Measurements from ENCODE around the gene UNC93B1. TPM values are rescaled to one million over a fixed set of nuclear protein-coding genes. Genes with fewer than 3 reads are reported as not detected.
"Not testable (repeated sequence)": the region's sequence is repeated elsewhere in the genome, so short reads cannot be mapped to it uniquely, and the experiment has no call there.

UNC93B1 gene
- total RNA-seq, 1 experiment from 2014 or later = 23.3 TPM

DNA sequence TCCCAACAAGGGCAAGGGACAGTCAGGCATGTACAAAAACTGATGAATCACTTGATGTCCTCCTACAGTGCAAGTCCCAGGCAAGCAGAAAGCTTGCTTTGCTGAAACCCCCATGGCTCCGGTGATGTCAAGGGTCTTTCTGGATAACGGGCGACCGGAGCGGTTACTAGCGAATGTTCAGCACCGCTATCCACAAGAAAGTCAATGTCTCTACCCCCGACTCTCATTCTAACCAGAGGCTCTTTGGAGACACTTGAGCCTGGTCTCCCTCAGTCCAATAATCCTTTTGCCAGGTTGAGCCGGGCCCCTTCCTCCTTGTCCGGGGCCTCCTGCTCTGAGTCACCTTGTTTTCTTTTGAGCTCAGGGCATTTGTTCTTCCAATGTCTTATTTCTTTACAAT is 22.7 kb downstream of the UNC93B1 start:
- H3K14ac ChIP-seq (ENCODE audit: insufficient read depth, low read length); H3K4ac ChIP-seq (ENCODE audit: low read depth, low read length); H2AFZ ChIP-seq (ENCODE audit: low read length); H2BK120ac ChIP-seq (ENCODE audit: low read depth, low read length, poor library complexity, severe bottlenecking); H4K91ac ChIP-seq (ENCODE audit: insufficient read length, low read depth, low read length); H4K8ac ChIP-seq (replicated peaks; ENCODE audit: insufficient read length, low read depth, low read length); H3K9me3 Mint-ChIP-seq; H3K56ac ChIP-seq (ENCODE audit: insufficient read length, low read depth, low read length); H4K5ac ChIP-seq (ENCODE audit: insufficient read length, low read depth, low read length); H3K18ac ChIP-seq (ENCODE audit: insufficient read length, low read depth, low read length); H3T11ph ChIP-seq (ENCODE audit: low read length); H2AK5ac ChIP-seq (ENCODE audit: insufficient read length, low read length); H2BK20ac ChIP-seq (ENCODE audit: low read depth, low read length, poor library complexity, severe bottlenecking); H3K4me3 Mint-ChIP-seq; H3K4me2 ChIP-seq (ENCODE audit: insufficient read depth, insufficient read length, low read length); H3K36me3 Mint-ChIP-seq (ENCODE audit: insufficient read depth in 1 of 3, low read depth in 3 of 3); H4K20me1 ChIP-seq (ENCODE audit: control insufficient read depth, insufficient read depth, insufficient read length); H3K23me2 ChIP-seq (ENCODE audit: insufficient read length, low read depth, low read length, poor library complexity, severe bottlenecking); H3K23ac ChIP-seq (ENCODE audit: insufficient read length, low read depth, low read length); DNase-seq; H3K9ac ChIP-seq (ENCODE audit: extremely low read depth, insufficient read length, low read length); H2BK12ac ChIP-seq (ENCODE audit: insufficient read length, low read depth, low read length); H3K79me1 ChIP-seq (ENCODE audit: insufficient read depth, low read depth, low read length, poor library complexity, severe bottlenecking); H3K79me2 ChIP-seq (ENCODE audit: insufficient read depth, low read length); H3K27me3 ChIP-seq (ENCODE audit: insufficient read depth, low read length); H2BK5ac ChIP-seq (ENCODE audit: insufficient read length, low read length); H3K4me1 ChIP-seq (ENCODE audit: insufficient read depth, low read length); H2BK15ac ChIP-seq (ENCODE audit: low read depth, low read length); H3K9me3 ChIP-seq (ENCODE audit: control insufficient read depth, low read depth, low read length); H3K27ac ChIP-seq (ENCODE audit: insufficient read length, low read depth, low read length): not testable (repeated sequence)
- WGBS (ENCODE audit: extremely low coverage, insufficient read length, low lambda C conversion rate) = no CpG with 5 or more reads among the region's 10 CpGs
- Mint-ChIP-seq H3K4me1 (peaks cover 21 to 25% of the 10 kb centered on the region in 2 experiments), H3K27ac (peak overlapping the region in 1 of 3 experiments; percentile 79; a peak in 2 of 7 replicates), H3K27me3 (ENCODE audit: low read depth) (peaks cover 21% of the 10 kb centered on the region)

Data from H9 (cell line).